Esophagus muscularis mucosa (tissue), 4 donors: ENCODE measurements around the gene NEB. TPM values are rescaled to one million over a fixed set of nuclear protein-coding genes. Genes with fewer than 3 reads are reported as not detected.

Experiments used
- DNase-seq: peaks from one replicate; pipeline ENCODE4 v3.0.0-alpha.2; 2017; ENCODE audit errors: extremely low spot score
- H3K27ac ChIP-seq, 4 donors: fragments of 200-600 bp; sonication (generic); replicated peaks in 1 of 4; 1 replicate in 3 of 4; 2 replicates in 1 of 4; pipeline ENCODE4 v1.5.1; 2016 to 2019; ENCODE audit warnings: mild to moderate bottlenecking in 1 of 4
- H3K27me3 ChIP-seq, 4 donors: fragments of 200-600 bp; sonication (generic); one replicate each; pipeline versions ENCODE4 v1.5.1 to v1.6.0; 2016 to 2019
- H3K36me3 ChIP-seq, 4 donors: fragments of 200-600 bp; sonication (generic); one replicate each; pipeline ENCODE4 v1.5.1; 2016 to 2019
- H3K4me1 ChIP-seq, 4 donors: fragments of 200-600 bp; sonication (generic); one replicate each; pipeline ENCODE4 v1.5.1; 2016 to 2019
- H3K4me3 ChIP-seq, 4 donors: fragments of 200-600 bp; sonication (generic); 1 replicate in 2 of 4; 2 replicates in 2 of 4; pipeline ENCODE4 v1.5.1; 2016 to 2019; ENCODE audit warnings: mild to moderate bottlenecking in 4 of 4, moderate library complexity in 1 of 4
- H3K9me3 ChIP-seq, 4 donors: fragments of 200-600 bp; sonication (generic); 1 replicate in 3 of 4; 2 replicates in 1 of 4; pipeline ENCODE4 v1.5.1; 2016 to 2019
- EP300 ChIP-seq: sonication (generic); formaldehyde crosslinking; IDR thresholded peaks from one replicate; pipeline ENCODE4 v1.6.1; 2017; ENCODE audit warnings: antibody characterized with exemption
- POLR2A ChIP-seq: fragments of 450-650 bp; IDR thresholded peaks from one replicate; pipeline ENCODE4 v1.6.1; 2017; ENCODE audit warnings: antibody characterized with exemption, moderate library complexity, mild to moderate bottlenecking, low read depth
- POLR2AphosphoS5 ChIP-seq, 2 donors: sonication (generic); formaldehyde crosslinking; IDR thresholded peaks; one replicate each; pipeline ENCODE4 v1.6.1; 2017; ENCODE audit warnings: antibody characterized with exemption in 2 of 2
- WGBS: methylation state at CpG from one replicate; pipeline ENCODE4 v1.1.5; 2018; 5-methylcytosine and 5-hydroxymethylcytosine counted together
- intact Hi-C: fragments of 100-400 bp; cut with DNase I; formaldehyde crosslinking; loops from one replicate; pipeline ENCODE4 v1.15.1; 2023
- total RNA-seq, 4 donors: library from RNA; depleted of rRNA; stranded (reverse); fragments of >200 nt; gene quantifications; one replicate each; pipeline versions ENCODE4 v1.1.0 to v1.2.1, GENCODE V29; 2016
- TF ChIP-seq, protein P1 (sequence below), 3 experiments: fragments of 200-600 bp in 2 of 3; fragments of 450-650 bp in 1 of 3; sonication (generic) in 2 of 3; IDR thresholded peaks; one replicate each; pipeline ENCODE4 v1.5.1; 2017 to 2019; ENCODE audit warnings: antibody characterized with exemption in 3 of 3, mild to moderate bottlenecking in 2 of 3, moderate library complexity in 1 of 3

The NEB gene
- total RNA-seq, 4 donors from 2014 or later: 0.23 to 0.84 (median 0.54) TPM

DNA sequence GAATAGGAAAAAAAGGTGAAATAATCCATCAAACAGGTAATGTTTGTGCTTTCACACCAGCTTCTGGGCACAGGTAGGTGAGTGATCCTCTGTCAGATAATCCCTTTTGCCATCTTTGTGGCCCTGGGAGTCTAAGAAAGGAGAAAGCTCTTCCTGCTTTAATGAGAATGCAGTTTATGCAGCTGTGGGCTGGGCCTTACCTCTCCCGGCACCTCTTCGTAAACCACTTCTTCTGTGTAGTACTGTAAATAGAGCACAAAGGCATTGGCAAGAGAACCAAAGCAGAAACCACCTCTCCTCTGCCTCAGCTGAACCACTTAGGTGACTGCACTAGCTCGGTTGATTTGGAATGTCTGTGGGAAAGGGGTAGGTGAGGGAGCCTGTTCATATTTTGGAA, 4.9 kb downstream of the NEB start:
- DNase-seq: no peak
- Histone ChIP-seq H3K36me3 (no peaks in the 10 kb centered on the region), H3K27me3 (no peaks in the 10 kb centered on the region), H3K9me3 (no peaks in the 10 kb centered on the region), H3K4me3 (no peak overlapping the region), H3K4me1 (no peaks in the 10 kb centered on the region), H3K27ac (no peak overlapping the region)
- TF ChIP-seq POLR2AphosphoS5 (IDR thresholded peaks at IDR 0.05) (no peak), POLR2A (no peak), EP300 (no peak)
- TF ChIP-seq, protein P1, sequence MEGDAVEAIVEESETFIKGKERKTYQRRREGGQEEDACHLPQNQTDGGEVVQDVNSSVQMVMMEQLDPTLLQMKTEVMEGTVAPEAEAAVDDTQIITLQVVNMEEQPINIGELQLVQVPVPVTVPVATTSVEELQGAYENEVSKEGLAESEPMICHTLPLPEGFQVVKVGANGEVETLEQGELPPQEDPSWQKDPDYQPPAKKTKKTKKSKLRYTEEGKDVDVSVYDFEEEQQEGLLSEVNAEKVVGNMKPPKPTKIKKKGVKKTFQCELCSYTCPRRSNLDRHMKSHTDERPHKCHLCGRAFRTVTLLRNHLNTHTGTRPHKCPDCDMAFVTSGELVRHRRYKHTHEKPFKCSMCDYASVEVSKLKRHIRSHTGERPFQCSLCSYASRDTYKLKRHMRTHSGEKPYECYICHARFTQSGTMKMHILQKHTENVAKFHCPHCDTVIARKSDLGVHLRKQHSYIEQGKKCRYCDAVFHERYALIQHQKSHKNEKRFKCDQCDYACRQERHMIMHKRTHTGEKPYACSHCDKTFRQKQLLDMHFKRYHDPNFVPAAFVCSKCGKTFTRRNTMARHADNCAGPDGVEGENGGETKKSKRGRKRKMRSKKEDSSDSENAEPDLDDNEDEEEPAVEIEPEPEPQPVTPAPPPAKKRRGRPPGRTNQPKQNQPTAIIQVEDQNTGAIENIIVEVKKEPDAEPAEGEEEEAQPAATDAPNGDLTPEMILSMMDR (IDR thresholded peaks at IDR 0.05): no peak
- intact Hi-C loops: no loop called here
- 91% methylated on average over 3 of the region's 3 CpGs for WGBS

DNA sequence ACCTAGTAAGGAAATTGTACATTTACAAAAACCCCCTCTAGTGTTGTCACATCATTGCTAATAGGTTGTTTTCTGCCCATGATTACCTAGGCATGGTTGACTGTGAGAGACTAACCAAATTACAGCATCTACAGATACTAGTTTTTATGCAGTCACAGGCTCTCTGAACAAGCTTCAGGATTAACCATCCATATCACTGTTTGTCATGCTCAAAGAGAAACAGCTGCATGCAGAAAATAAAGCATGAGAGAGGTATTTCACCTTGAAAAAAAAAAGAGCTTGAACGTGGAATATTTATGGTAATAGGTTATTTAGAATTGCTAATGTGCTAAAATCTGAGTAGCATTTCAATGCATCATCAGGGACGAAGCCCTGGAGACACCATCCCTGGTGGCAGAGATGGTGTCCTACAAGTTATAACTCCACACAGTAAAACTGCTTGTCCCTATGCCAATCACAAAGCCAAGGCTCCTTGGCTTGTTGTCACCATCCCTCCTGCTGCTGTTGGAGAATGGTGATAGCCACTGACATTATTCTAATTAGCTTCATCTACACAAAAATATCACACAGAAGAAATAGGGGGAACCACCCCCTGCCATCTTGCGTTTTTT, 5.4 kb downstream of the NEB start:
- no peaks in the 10 kb centered on the region for H3K36me3 ChIP-seq
- no peak for TF ChIP-seq EP300
- no peak for TF ChIP-seq POLR2AphosphoS5 (IDR thresholded peaks at IDR 0.05)
- TF ChIP-seq, protein P1 (IDR thresholded peaks at IDR 0.05): no peak
- TF ChIP-seq POLR2A: no peak
- no peak overlapping the region for H3K4me3 ChIP-seq
- intact Hi-C loops: no loop called here
- H3K9me3 ChIP-seq: no peaks in the 10 kb centered on the region
- no peaks in the 10 kb centered on the region for H3K27me3 ChIP-seq
- no peak overlapping the region for H3K27ac ChIP-seq
- no peaks in the 10 kb centered on the region for H3K4me1 ChIP-seq
- DNase-seq: no peak
- WGBS: 82% methylated on average over 3 of the region's 3 CpGs

DNA sequence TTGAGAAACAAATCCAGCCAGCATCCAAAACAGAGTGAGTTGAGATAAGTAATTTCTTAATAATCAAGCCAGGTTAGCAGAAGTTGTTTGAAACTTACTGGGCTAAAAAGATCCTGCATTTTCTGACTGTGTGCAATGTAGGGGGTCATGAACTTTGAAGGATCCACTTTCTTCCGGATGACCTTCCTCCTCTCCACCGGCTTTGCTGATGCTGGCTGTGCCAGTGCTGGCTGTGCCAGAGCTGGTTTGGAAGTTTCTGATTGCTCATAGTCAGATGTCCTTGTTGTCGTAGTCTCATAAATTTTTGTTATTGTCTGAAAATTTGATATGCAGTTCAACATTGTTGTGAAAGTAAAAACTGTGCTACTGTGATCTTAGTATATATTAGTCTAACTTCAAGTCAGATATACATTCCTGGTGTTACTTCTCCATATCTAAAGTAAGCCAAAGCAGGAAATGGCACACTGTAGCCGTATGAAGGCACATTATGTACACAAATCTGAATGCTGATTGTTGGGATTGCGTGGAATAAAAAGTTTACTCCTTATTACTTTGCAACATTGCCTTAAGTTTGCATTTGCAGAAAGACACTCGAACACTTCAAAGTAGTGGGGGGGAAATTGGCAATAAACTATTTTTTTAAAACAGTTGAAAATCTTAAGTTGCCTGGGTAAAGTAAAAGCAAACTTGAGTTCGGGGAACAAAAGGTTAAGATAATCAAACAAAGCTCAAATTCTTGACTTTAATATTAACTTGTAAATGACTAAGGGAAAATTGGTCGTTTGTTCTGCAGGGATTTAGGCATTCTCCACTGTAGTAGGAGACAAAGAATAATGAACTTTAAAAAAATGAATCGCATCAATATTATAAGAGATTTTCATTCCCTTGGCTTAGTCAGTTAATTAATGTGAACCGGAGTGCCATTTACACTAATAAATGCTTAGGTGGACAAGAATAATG, 6.4 kb downstream of the NEB start:
- WGBS: 62% methylated on average over 10 of the region's 10 CpGs
- no peak overlapping the region for H3K27ac ChIP-seq
- no peaks in the 10 kb centered on the region for H3K36me3 ChIP-seq
- DNase-seq: no peak
- TF ChIP-seq POLR2A (no peak), POLR2AphosphoS5 (IDR thresholded peaks at IDR 0.05) (no peak), EP300 (no peak)
- TF ChIP-seq, protein P1 (IDR thresholded peaks at IDR 0.05): no peak
- H3K9me3 ChIP-seq: no peaks in the 10 kb centered on the region
- H3K4me1 ChIP-seq: no peaks in the 10 kb centered on the region
- intact Hi-C loops: no loop called here
- H3K4me3 ChIP-seq: no peak overlapping the region
- no peaks in the 10 kb centered on the region for H3K27me3 ChIP-seq

DNA sequence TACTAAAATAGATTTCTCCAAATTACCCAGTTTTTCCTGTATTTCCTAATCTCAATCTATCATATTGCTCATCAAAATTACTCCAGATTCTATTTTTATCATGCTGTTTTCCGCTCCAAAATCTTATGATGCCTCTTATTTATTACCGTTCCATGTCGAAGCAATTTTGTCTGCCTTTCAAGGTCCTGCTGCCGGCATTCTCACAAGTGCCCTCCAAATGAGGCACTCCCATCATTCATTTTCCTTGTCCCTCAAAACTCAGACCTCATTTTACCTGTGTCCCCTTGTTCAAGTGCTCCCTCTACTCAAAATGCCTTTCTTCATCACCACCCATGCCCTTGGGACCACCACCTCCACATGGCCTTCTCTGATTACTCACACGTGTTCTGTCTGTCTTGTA, 13.1 kb downstream of the NEB start:
- WGBS: 96% methylated on average over 5 of the region's 5 CpGs
- Histone ChIP-seq H3K9me3 (no peaks in the 10 kb centered on the region), H3K27me3 (no peaks in the 10 kb centered on the region), H3K36me3 (no peaks in the 10 kb centered on the region), H3K4me1 (no peaks in the 10 kb centered on the region), H3K4me3 (no peak overlapping the region), H3K27ac (no peak overlapping the region)
- TF ChIP-seq POLR2AphosphoS5 (IDR thresholded peaks at IDR 0.05) (no peak), POLR2A (no peak), EP300 (no peak)
- TF ChIP-seq, protein P1 (IDR thresholded peaks at IDR 0.05): no peak
- intact Hi-C loops: no loop called here
- no peak for DNase-seq
